ENCODE data around the gene NDUFB1. TPM values are rescaled to one million over a fixed set of nuclear protein-coding genes. Genes with fewer than 3 reads are reported as not detected.
A peak's percentile ranks its signal among the peaks of the same experiment; 100 is the strongest.

The NDUFB1 gene
- total and polyA plus RNA-seq, 2 of the 13 experiments (the other 11 are each of a cell fraction or from before 2014, with no cell fraction given): 181 to 281 TPM

GRCh38 chr14:92121670-92122350, at the start of gene NDUFB1, which contains the start of gene CPSF2 (continued):
- TF ChIP-seq ZNF20 (CRISPR knock-in tag; IDR thresholded peaks at IDR 0.05) (no peak), ZNF619 (CRISPR knock-in tag; IDR thresholded peaks at IDR 0.05) (no peak), LCORL (IDR thresholded peaks at IDR 0.05) (no peak), LCORL (CRISPR knock-in tag; IDR thresholded peaks at IDR 0.05) (no peak; the same call in none of the 2 replicates), ZNF879 (CRISPR knock-in tag; IDR thresholded peaks at IDR 0.05) (peak; percentile 39; the same call in 1 of the 2 replicates), RFX3 (CRISPR knock-in tag; IDR thresholded peaks at IDR 0.05) (no peak), EP300 (IDR thresholded peaks at IDR 0.05; ENCODE audit: low read depth in 2 of 2, low read length in 2 of 2) (peak in 1 of 2 experiments; percentile 20; a peak in 1 of 4 replicates), EP300 (CRISPR knock-in tag; IDR thresholded peaks at IDR 0.05; ENCODE audit: borderline replicate concordance) (no peak), MIXL1 (CRISPR knock-in tag; IDR thresholded peaks at IDR 0.05) (no peak), TMF1 (CRISPR knock-in tag; IDR thresholded peaks at IDR 0.05; ENCODE audit: low read depth) (peak; percentile 67; the same call in 1 of the 2 replicates), KMT2A (CRISPR knock-in tag; IDR thresholded peaks at IDR 0.05) (peak; percentile 65), AKNA (CRISPR knock-in tag; IDR thresholded peaks at IDR 0.05; ENCODE audit: borderline replicate concordance) (0 out of 2 replicates have a peak, but pooled peaks have one; percentile 18), ZNF598 (CRISPR knock-in tag; IDR thresholded peaks at IDR 0.05; ENCODE audit: borderline replicate concordance) (peak; percentile 82), ARNTL (CRISPR knock-in tag; IDR thresholded peaks at IDR 0.05) (0 out of 2 replicates have a peak, but pooled peaks have one; percentile 31), IRX3 (CRISPR knock-in tag; IDR thresholded peaks at IDR 0.05; ENCODE audit: borderline replicate concordance, low read depth) (no peak; the same call in 1 of the 2 replicates), HNF1B (CRISPR knock-in tag; IDR thresholded peaks at IDR 0.05) (0 out of 2 replicates have a peak, but pooled peaks have one; percentile 12), ZNF180 (CRISPR knock-in tag; IDR thresholded peaks at IDR 0.05; ENCODE audit: borderline replicate concordance, low read depth) (no peak), NCOA1 (CRISPR knock-in tag; IDR thresholded peaks at IDR 0.05) (peak; percentile 85; the same call in 1 of the 2 replicates), ZFP36L2 (CRISPR knock-in tag; IDR thresholded peaks at IDR 0.05) (no peak), SIN3B (IDR thresholded peaks at IDR 0.05; ENCODE audit: low read length) (no peak), ZFP90 (CRISPR knock-in tag; IDR thresholded peaks at IDR 0.05; ENCODE audit: borderline replicate concordance) (peak; percentile 22; the same call in 1 of the 2 replicates), ZNF329 (CRISPR knock-in tag; IDR thresholded peaks at IDR 0.05; ENCODE audit: low read depth) (peak; percentile 39; the same call in 1 of the 2 replicates), GABPB1 (CRISPR knock-in tag; IDR thresholded peaks at IDR 0.05) (peak; percentile 79; the same call in 1 of the 2 replicates)
- TF ChIP-seq, protein P1, sequence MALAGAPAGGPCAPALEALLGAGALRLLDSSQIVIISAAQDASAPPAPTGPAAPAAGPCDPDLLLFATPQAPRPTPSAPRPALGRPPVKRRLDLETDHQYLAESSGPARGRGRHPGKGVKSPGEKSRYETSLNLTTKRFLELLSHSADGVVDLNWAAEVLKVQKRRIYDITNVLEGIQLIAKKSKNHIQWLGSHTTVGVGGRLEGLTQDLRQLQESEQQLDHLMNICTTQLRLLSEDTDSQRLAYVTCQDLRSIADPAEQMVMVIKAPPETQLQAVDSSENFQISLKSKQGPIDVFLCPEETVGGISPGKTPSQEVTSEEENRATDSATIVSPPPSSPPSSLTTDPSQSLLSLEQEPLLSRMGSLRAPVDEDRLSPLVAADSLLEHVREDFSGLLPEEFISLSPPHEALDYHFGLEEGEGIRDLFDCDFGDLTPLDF (CRISPR knock-in tag; IDR thresholded peaks at IDR 0.05): 0 out of 2 replicates have a peak, but pooled peaks have one; percentile 21

All from HepG2 (cell line).